Measurements from ENCODE around the gene SEMA6B. TPM values are rescaled to one million over a fixed set of nuclear protein-coding genes. Genes with fewer than 3 reads are reported as not detected.

SEMA6B gene
- polyA plus RNA-seq, 1 donor = 66.0 TPM

Other genes with a start within 250 kb of the SEMA6B start
- gene STAP2, start 220.9 kb downstream of the SEMA6B start, polyA plus RNA-seq (ENCODE audit: insufficient read length) = 5.9 TPM
- 17.3 TPM for gene MPND, start 216.1 kb downstream of the SEMA6B start, polyA plus RNA-seq (ENCODE audit: insufficient read length)
- gene SH3GL1, start 159.1 kb downstream of the SEMA6B start, polyA plus RNA-seq (ENCODE audit: insufficient read length) = 64.4 TPM
- 10.7 TPM for gene CHAF1A, start 157.0 kb downstream of the SEMA6B start, polyA plus RNA-seq (ENCODE audit: insufficient read length)
- gene UBXN6, start 101.9 kb downstream of the SEMA6B start, polyA plus RNA-seq (ENCODE audit: insufficient read length) = 145 TPM
- gene HDGFL2, start 87.4 kb downstream of the SEMA6B start, polyA plus RNA-seq (ENCODE audit: insufficient read length) = 88.0 TPM
- 8.8 TPM for gene PLIN4, start 41.2 kb downstream of the SEMA6B start, polyA plus RNA-seq (ENCODE audit: insufficient read length)
- gene PLIN5, start 24.5 kb downstream of the SEMA6B start, polyA plus RNA-seq (ENCODE audit: insufficient read length) = 4.3 TPM
- gene LRG1, start 19.6 kb downstream of the SEMA6B start, polyA plus RNA-seq (ENCODE audit: insufficient read length) = 0.43 TPM
- 13.1 TPM for gene TNFAIP8L1, start 79.8 kb upstream of the SEMA6B start, polyA plus RNA-seq (ENCODE audit: insufficient read length)
- 56.4 TPM for gene MYDGF, start 110.7 kb upstream of the SEMA6B start, polyA plus RNA-seq (ENCODE audit: insufficient read length)
- gene DPP9, start 164.2 kb upstream of the SEMA6B start, polyA plus RNA-seq (ENCODE audit: insufficient read length) = 29.8 TPM
- gene FEM1A, start 232.1 kb upstream of the SEMA6B start, polyA plus RNA-seq (ENCODE audit: insufficient read length) = 5.1 TPM

All from hindlimb muscle (tissue), 1 donor.